ENCODE measurements around the gene UGGT1. TPM values are rescaled to one million over a fixed set of nuclear protein-coding genes. Genes with fewer than 3 reads are reported as not detected.
"Not testable (repeated sequence)": the region's sequence is repeated elsewhere in the genome, so short reads cannot be mapped to it uniquely, and the experiment has no call there.

The UGGT1 gene
- total RNA-seq, 1 donor from 2014 or later: 49.6 TPM

DNA sequence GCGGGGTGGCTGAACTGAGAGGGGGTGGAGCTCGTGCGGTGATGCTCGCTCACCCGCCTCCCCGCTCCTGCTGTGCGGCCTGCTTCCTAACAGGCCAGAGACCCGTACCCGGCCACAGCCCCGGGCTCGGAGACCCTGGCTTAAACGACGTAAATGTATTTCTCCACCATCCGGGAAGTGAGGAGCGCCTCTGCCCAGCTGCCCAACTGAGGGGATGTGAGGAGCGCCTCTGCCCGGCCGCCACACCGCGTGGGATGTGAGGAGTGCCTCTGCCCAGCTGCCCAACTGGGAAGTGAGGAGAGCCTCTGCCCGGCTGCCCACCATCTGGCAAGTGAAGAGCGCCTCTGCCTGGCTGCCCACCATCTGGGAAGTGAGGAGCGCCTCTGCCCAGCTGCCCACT is 117.0 kb downstream of the UGGT1 start:
- no peak for ATAC-seq
- Histone ChIP-seq H3K4me1 (no peaks in the 10 kb centered on the region), H3K27me3 (ENCODE audit: low read depth) (no peaks in the 10 kb centered on the region), H3K27ac (no peak overlapping the region), H3K9me3 (no peaks in the 10 kb centered on the region), H3K36me3 (no peaks in the 10 kb centered on the region), H3K4me3 (no peak overlapping the region)
- intact Hi-C loops (cut with DNase I): no loop called here
- DNase-seq: no peak
- TF ChIP-seq, protein P1, sequence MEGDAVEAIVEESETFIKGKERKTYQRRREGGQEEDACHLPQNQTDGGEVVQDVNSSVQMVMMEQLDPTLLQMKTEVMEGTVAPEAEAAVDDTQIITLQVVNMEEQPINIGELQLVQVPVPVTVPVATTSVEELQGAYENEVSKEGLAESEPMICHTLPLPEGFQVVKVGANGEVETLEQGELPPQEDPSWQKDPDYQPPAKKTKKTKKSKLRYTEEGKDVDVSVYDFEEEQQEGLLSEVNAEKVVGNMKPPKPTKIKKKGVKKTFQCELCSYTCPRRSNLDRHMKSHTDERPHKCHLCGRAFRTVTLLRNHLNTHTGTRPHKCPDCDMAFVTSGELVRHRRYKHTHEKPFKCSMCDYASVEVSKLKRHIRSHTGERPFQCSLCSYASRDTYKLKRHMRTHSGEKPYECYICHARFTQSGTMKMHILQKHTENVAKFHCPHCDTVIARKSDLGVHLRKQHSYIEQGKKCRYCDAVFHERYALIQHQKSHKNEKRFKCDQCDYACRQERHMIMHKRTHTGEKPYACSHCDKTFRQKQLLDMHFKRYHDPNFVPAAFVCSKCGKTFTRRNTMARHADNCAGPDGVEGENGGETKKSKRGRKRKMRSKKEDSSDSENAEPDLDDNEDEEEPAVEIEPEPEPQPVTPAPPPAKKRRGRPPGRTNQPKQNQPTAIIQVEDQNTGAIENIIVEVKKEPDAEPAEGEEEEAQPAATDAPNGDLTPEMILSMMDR (IDR thresholded peaks at IDR 0.05): no peak

- DNase-seq; H3K4me3 ChIP-seq; H3K4me1 ChIP-seq; H3K36me3 ChIP-seq; H3K27me3 ChIP-seq (ENCODE audit: low read depth); ATAC-seq; H3K27ac ChIP-seq; intact Hi-C loops (cut with DNase I); H3K9me3 ChIP-seq: not testable (repeated sequence)
Measured at GRCh38 chr2:128208631-128209324, 117.8 kb downstream of the UGGT1 start.

DNA sequence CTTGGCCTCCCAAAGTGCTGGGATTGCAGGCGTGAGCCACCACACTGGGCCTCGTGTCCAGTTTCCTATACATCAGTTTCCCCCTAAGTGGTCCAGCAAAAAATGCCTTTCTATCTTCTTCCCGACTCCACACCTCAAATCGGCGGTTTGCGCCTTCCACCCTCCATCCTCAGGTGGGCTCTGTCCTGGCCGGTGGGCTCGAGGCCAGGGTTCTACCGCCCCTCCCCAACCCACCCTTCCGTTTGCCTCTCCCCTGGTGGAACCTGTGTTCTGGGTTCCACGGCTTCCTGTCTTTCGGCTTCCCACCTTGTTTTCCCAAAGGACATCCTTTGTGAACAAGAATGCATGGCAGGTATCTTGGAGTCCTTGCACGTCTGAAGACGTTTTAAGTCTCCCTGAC is 123.3 kb downstream of the UGGT1 start:
- no peak for ATAC-seq

GRCh38 chr2:128214866-128215460 is 124.0 kb downstream of the UGGT1 start:
- H3K36me3 ChIP-seq: no peaks in the 10 kb centered on the region
- H3K9me3 ChIP-seq: no peaks in the 10 kb centered on the region
- no peak for ATAC-seq
- no peak overlapping the region for H3K4me3 ChIP-seq
- H3K27me3 ChIP-seq (ENCODE audit: low read depth): no peaks in the 10 kb centered on the region
- no peaks in the 10 kb centered on the region for H3K4me1 ChIP-seq
- TF ChIP-seq, protein P1 (IDR thresholded peaks at IDR 0.05): no peak
- intact Hi-C loops (cut with DNase I): no loop called here
- H3K27ac ChIP-seq: no peak overlapping the region
- DNase-seq: no peak

More for the DNA sequence above, 123.3 kb downstream of the UGGT1 start:
- H3K27me3 ChIP-seq (ENCODE audit: low read depth): no peaks in the 10 kb centered on the region
- H3K4me3 ChIP-seq: no peak overlapping the region
- no peaks in the 10 kb centered on the region for H3K4me1 ChIP-seq
- H3K9me3 ChIP-seq: no peaks in the 10 kb centered on the region
- DNase-seq: no peak
- intact Hi-C loops (cut with DNase I): no loop called here
- TF ChIP-seq, protein P1 (IDR thresholded peaks at IDR 0.05): no peak
- no peak overlapping the region for H3K27ac ChIP-seq
- no peaks in the 10 kb centered on the region for H3K36me3 ChIP-seq

DNA sequence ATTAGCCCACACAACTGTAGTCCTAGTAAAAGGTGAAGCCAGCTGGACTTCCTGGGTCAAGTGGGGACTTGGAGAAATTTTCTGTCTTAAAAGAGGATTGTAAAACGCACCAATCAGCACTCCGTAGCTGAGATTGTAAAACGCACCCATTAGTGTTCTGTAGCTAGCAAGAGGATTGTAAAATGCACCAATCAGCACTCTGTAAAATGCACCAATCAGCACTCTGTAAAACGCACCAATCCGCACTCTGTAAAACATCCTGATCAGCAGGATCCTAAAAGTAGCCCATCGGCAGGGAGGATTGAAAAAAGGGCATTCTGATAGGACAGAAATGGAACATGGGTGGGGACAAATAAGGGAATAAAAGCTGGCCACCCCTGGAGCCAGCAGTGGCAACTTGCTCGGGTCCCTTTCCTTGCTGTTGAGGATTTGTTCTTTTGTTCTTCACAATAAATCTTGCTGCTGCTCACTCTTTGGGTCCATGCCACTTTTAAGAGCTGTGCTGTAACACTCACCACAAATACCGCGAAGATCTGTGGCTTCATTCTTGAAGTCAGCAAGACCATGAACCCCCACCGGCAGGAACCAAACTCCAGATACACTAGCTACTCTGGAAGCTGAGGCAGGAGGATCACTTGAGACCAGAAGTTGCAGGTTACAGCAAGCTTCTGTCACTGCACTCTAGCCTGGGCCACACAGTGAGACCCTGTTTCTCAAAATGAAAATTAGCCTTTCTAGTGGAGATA is 125.1 kb downstream of the UGGT1 start:
- Histone ChIP-seq H3K27ac (no peak overlapping the region), H3K4me1 (no peaks in the 10 kb centered on the region), H3K36me3 (no peaks in the 10 kb centered on the region), H3K9me3 (no peaks in the 10 kb centered on the region), H3K4me3 (no peak overlapping the region), H3K27me3 (ENCODE audit: low read depth) (no peaks in the 10 kb centered on the region)
- no peak for DNase-seq
- TF ChIP-seq, protein P1 (IDR thresholded peaks at IDR 0.05): no peak
- no peak for ATAC-seq
- intact Hi-C loops (cut with DNase I): no loop called here

- intact Hi-C loops (cut with DNase I): no loop called here
- ATAC-seq: no peak
- no peaks in the 10 kb centered on the region for H3K36me3 ChIP-seq
Measured at GRCh38 chr2:128217671-128218070, 126.7 kb downstream of the UGGT1 start.

More at GRCh38 chr2:128217671-128218070, 126.7 kb downstream of the UGGT1 start:
- no peaks in the 10 kb centered on the region for H3K9me3 ChIP-seq
- H3K4me3 ChIP-seq: no peak overlapping the region
- H3K4me1 ChIP-seq: no peaks in the 10 kb centered on the region
- no peaks in the 10 kb centered on the region for H3K27me3 ChIP-seq (ENCODE audit: low read depth)
- no peak overlapping the region for H3K27ac ChIP-seq
- TF ChIP-seq, protein P1 (IDR thresholded peaks at IDR 0.05): no peak
- no peak for DNase-seq
